ENCODE data around the gene CAMK1D.
"Not testable (repeated sequence)": the region's sequence is repeated elsewhere in the genome, so short reads cannot be mapped to it uniquely, and the experiment has no call there.

Gene CAMK1D

GRCh38 chr10:12340937-12341336 is 8.4 kb upstream of the CAMK1D start:
- no peak for DNase-seq (ENCODE audit: low read depth in 3 of 3)

- no peak for DNase-seq (ENCODE audit: low read depth in 3 of 3)
These were observed 7.8 kb upstream of the CAMK1D start for GRCh38 chr10:12341526-12341925.

GRCh38 chr10:12344375-12345110 is 4.8 kb upstream of the CAMK1D start:
- no peak for DNase-seq (ENCODE audit: low read depth in 3 of 3)

- DNase-seq (ENCODE audit: low read depth in 3 of 3): no peak
These were observed 2.6 kb upstream of the CAMK1D start for GRCh38 chr10:12346707-12347106.

GRCh38 chr10:12348294-12348869 is 965 bp upstream of the CAMK1D start:
- DNase-seq (ENCODE audit: low read depth in 3 of 3): no peak

GRCh38 chr10:12349629-12350166 is 351 bp downstream of the CAMK1D start:
- DNase-seq (ENCODE audit: low read depth in 3 of 3): no peak

GRCh38 chr10:12350167-12350872 is 973 bp downstream of the CAMK1D start:
- peak in 2 of 3 experiments; percentile 22 to 34 for DNase-seq (ENCODE audit: low read depth in 3 of 3)

GRCh38 chr10:12350925-12351324 is 1.6 kb downstream of the CAMK1D start:
- DNase-seq (ENCODE audit: low read depth in 3 of 3): no peak

- DNase-seq (ENCODE audit: low read depth in 3 of 3): no peak
These were observed 2.1 kb downstream of the CAMK1D start for GRCh38 chr10:12351447-12351846.

GRCh38 chr10:12351889-12352288 is 2.5 kb downstream of the CAMK1D start:
- DNase-seq (ENCODE audit: low read depth in 3 of 3): no peak

- DNase-seq (ENCODE audit: low read depth in 3 of 3): no peak
These were observed 4.3 kb downstream of the CAMK1D start for GRCh38 chr10:12353399-12354242.

GRCh38 chr10:12354696-12355095 is 5.3 kb downstream of the CAMK1D start:
- not testable (repeated sequence) for DNase-seq (ENCODE audit: low read depth in 3 of 3)

- no peak for DNase-seq (ENCODE audit: low read depth in 3 of 3)
These were observed 6.0 kb downstream of the CAMK1D start for GRCh38 chr10:12355384-12355783.

GRCh38 chr10:12357525-12358151 is 8.3 kb downstream of the CAMK1D start:
- no peak for DNase-seq (ENCODE audit: low read depth in 3 of 3)

GRCh38 chr10:12358863-12359564 is 9.7 kb downstream of the CAMK1D start:
- DNase-seq (ENCODE audit: low read depth in 3 of 3): no peak

- no peak for DNase-seq (ENCODE audit: low read depth in 3 of 3)
These were observed 11.1 kb downstream of the CAMK1D start for GRCh38 chr10:12360461-12360860.

- not testable (repeated sequence) for DNase-seq (ENCODE audit: low read depth in 3 of 3)
These were observed 11.8 kb downstream of the CAMK1D start for GRCh38 chr10:12361115-12361514.

GRCh38 chr10:12364559-12364958 is 15.2 kb downstream of the CAMK1D start:
- DNase-seq (ENCODE audit: low read depth in 3 of 3): no peak

GRCh38 chr10:12367272-12367671 is 17.9 kb downstream of the CAMK1D start:
- no peak for DNase-seq (ENCODE audit: low read depth in 3 of 3)

- DNase-seq (ENCODE audit: low read depth in 3 of 3): no peak
These were observed 20.6 kb downstream of the CAMK1D start for GRCh38 chr10:12369982-12370381.

GRCh38 chr10:12372846-12373245 is 23.5 kb downstream of the CAMK1D start:
- no peak for DNase-seq (ENCODE audit: low read depth in 3 of 3)

Measured in stimulated activated CD4-positive, alpha-beta T cell treated with anti-CD3 and anti-CD28 coated beads, TNF-alpha, amount 100 ng/mL, for 24 hours (primary cell).